Occipital lobe (tissue), 2 donors: Measurements from ENCODE around the gene DPF3. TPM values are rescaled to one million over a fixed set of nuclear protein-coding genes. Genes with fewer than 3 reads are reported as not detected.

Experiments
- DNase-seq: peaks from one replicate; lab custom pipeline; 2025; lab: John Stamatoyannopoulos, UW
- total RNA-seq: library from RNA; depleted of rRNA; stranded (reverse); fragments of >200 nt; gene quantifications from one replicate; pipeline ENCODE4 v1.2.3, GENCODE V29; 2014

Gene DPF3
- total RNA-seq, 1 donor from 2014 or later, result 5.3 TPM

DNA sequence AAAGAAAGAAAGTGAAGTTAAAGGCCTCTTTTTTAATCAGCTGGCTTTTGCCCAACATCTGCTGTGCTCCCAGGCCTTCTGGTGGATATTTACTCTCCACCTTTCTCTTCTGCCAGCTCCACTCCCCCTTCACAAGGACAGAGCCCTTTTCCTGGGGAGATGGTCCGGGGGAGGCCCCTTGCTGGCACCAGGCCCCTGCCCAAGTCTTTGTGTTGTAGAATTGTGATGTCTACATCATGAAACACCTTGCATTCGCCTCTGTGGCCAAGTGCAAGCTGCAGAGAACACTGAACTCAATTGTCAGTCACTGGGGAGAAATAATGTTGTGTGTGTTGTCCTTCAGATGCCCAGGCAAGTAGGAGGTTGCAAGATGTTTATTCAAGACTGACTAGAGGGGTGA, 150.3 kb downstream of the DPF3 start:
- no peak for DNase-seq

DNA sequence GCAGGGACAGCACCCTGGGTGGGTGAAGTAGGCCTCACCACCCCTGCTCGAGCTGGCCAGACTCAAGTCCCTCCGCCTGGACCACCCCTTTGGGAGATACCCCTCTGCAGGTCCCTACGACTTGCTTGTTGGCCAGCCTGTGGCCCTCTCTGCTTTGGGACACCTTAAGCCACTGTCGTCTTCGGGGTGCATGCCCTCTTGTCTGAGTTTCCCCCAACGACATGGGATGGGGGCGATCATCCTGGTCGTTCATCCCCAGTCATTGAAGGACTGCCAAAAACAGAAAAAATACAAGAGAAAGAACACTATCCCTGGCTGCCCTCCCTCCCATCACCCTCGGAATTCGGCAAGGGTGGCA, 151.1 kb downstream of the DPF3 start:
- DNase-seq, result no peak

DNA sequence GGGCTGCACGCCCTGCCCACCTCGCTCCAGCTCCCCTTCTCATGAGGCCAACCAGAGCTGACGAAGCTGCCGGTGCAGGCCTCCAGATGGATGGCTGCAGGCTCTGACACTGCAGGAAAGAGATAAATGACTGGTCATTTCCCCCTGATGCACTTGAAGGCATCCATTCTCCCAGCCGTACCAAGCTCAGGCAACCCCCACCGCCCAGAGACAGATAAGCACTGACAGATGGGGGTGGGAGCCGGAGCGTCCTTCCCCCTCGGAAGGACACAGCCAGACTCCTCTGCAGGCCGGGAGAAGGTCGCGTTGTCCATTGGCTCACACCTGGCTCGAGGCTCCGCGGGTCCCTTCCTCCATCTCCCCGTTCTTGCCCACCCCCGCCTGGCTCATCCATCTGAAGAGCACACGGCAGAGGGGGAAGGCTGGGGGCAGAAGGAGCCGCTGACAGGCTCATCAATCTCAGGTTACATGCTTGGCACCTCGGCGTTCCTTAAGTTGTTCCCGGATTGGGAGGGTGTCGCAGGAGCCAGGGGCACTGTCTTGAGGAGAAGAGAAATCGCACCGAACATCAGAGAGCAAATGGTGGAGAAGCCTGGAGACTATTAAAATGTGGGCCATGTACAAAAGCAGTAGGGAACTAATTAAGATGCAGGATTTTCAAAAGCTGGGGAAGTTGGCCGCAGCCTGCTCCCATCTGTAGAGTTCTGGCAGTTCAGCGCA, 151.6 kb downstream of the DPF3 start:
- DNase-seq, result no peak

DNA sequence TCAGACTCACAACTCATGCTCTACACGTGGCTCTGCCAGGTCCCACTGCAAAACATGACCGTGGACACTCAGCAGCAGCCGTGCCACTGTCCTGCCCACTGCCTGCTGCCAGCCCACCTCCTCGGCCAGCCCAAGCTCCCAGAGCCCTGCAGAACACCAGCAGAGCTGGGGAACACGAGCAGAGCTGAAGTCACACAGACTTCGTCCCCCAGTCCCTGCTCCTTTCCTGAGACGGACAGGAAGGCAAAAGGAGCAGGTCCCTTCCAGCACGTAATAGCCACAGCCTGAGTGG, 152.1 kb downstream of the DPF3 start:
- DNase-seq, result no peak

DNA sequence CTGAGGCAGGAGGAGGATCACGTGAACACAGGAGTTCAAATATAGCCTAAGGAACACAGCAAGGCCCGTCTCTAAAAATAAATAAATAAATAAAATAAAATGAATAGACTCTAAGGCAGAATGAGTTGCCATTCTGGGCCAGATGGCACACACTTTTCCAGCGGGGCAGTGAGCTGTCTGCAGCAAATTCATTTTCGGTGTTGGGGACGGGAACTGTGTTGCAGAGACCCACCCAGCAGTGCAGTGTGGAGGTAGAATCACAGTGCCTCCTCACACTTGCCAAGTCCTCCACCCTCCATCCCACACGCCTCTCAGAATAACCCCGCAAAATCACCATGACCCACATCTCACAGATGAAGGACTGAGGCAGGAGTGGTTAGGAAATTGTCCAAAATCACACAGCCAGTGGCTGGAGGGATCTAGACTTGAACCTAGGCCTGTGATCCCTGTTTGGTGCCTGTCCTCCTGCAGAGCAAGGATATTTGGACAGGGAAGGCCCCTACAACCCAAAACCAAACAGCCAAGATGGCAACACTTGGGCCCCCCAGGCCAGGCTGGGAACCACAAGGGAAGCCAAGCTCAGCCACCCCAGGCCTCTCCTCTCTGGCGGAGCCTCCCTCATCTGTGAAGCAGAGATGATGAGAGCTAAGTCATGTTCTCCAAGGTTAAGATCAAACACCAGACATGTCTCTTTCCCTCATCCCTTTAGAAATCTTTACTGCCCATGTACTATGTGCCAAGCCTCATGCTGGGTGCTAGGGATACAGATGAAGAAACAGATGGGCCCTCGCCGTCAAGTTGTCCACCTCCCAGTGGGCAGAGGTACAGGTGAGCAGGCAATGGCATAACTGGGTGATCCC, 152.7 kb downstream of the DPF3 start:
- DNase-seq, result no peak

DNA sequence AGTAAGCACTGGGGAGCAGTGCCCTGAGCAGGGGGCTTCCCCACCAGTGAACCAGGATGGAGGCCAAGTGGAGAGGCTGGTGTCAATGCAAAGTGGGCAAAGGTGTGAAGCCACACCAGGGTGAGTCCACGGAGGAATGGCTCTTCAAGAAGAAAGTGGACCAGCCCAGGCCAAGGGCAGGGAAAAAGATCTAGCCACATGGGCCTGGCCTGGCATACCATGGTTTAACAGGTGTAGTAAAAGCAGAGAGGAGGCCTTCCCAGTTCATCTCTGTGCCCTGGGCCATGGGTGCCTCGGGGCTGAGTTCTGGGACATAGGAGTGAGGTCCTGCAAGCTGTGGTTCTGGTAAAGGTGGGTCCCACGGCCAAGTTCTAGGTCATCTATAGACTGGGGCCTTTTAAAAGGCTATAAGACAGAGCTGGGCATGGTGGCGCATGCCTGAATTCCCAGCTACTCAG, 153.4 kb downstream of the DPF3 start:
- no peak for DNase-seq

DNA sequence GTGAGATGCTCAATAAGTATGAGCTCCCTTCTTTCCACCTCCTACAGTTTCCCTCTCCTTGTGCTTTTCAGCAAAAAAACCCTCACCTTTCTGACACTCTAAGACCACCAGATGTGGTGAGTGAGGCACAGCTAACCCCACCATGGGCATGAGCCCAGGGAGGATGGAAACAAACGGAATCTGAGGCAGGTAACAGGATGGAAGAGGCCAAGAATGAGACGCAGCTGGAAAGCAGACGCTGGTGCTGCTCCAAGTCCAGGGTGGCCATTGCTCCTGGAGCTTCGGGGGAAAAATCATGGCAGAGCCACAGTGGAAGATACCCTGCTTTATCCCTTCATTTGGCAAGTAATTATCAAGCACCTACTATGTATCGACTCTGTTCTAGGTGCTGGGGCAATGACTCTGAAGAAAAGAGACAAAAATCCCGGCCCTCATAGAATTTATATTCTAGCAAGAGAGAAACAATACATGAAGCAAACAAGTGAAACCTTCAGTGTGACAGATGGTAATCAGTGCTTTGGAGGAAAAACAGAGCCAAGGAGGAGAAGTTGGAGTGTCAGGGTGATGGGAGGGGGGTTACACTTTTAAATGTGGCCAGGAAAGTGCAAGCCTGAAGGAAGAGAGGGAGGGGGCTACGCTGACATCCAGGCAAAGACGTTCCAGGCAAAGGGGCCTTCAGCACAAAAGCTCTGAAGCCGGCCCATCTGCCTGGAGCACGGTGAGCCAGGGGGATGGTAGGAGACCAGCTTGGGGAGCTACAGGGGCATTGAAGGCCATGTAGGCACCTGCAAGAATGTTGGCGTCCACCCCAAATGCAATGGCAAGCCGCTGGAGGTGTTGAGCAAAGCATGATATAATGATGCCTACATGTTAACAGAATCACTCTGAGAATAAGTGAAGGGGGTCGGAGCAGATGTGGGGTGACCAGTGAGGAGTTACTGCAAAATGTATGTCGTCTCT, 154.2 kb downstream of the DPF3 start:
- no peak for DNase-seq

DNA sequence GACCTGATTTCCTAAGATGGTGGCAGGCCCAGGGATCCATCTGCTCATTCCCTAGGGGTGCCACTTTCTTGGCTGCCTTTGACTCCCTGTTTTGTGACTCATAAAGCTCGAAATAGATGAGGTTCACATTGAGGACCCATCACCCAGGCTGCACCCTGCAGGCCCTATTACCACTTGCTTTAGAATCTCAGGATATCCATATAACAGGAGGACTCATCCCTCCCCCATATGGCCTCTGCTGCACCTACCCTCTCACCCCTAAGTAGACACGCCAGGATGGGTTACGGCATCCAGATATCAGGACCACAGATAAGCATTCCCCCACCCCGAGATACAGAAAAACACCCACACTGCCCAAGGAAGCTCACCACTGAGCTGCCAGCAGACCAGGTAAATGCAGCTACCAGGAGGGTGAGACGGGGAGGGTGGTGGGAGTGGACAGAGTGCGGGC, 155.7 kb downstream of the DPF3 start:
- no peak for DNase-seq

DNA sequence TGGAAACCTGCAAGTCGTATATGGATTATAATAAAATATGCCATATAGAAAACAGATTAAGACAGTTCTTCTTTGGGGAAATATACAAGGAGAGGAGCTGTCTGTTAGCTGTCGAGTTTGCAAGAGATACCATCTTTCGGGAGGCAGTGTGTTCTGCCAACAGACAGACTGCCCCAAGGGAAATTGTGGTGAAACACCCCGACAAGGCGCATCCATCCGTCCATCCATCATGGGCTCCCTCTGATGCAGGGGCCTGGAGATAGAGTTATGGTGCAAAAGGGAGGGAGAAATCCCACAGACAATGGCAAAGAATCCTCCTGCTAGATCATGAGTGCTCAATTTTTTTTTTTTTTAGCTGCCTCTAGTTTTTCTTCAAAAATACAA, 156.3 kb downstream of the DPF3 start:
- DNase-seq, result no peak

DNA sequence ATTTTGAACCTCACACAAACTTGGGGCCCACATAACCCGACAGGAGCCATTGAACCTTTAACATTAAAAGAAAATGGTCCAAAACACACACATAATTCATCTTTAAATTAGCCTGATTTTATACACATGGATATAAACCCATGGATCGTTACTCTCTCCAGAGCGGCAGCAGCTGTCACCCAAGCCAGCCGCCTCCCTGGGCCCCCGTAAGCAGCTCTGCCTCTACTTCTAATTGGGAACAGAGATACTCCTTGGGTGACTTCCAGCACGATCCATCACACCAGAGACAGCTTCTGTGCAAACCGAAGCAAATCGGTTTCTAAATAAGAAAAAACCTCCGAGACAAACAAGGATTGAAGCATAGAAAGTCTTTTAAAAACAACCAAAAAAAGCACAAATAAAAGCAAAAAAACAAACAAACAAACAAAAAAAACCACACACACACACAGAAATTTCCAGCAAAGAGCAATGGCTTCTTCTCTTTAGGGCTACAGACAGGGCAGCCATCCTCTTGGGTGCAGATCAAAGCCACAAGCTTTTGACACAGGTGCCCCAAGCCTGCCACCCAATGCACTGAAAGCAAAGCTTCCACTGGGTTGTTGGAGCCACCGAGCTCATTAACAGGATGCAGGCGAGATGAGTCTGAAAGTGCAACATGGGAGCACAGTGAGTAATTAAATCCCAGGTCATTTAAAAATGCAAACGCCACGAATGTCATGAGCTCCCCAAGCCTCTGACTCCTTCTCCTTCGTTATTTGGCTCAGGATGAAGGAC, 156.9 kb downstream of the DPF3 start:
- no peak for DNase-seq

DNA sequence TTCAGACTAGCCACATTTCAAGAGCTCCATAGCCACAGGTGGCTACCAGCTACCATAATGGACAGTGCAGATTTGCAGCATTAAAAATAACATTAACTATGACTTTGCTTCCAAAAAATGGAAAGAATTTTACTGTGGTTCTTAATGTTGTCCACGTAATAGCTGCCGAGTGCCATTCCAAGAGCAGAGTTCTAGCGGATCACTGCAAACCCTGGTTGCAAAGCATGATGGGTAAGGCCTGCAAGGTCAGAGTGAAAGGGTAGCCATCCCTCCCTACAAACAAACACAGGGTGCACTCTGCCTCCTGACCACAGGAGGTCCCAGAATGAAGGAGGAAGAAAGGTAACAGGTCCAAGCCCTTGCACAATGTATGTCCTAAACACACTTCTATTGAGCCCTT, 157.6 kb downstream of the DPF3 start:
- no peak for DNase-seq

DNA sequence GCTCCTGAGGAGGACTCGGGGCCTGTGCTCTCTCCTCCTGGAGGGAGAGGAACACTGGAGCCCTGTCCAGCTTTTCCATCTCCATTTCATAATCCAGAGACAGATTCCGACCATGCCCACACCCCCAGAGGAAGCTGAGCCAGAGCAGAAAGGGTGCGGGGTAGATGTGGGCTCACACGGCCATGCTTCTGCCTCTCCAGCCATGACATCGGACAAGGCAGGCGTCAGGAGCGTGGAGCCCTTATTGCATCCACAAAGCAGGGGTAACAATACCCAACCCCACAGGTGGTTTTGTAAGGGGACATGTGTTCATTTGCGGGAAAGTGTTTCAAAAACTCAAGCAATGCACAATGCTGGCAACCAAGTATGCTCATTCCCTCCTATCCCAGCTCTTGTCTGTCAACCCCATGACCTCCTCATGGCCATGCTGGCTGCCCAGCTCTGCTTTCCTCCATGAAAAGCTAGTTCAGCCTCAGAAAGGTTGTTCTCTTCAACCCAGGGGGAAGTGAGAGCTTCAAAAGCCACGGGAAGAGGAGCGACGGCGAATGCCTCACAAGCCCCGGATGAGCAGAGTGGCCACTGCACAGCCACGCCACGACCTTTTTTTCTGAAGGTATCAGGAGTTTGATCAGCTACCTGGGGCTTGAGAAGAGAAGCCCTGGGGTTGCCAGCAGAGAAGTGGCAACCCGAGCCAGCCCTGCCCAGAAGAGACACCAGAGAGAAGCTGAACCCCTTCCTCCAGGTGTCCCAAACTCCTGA, 161.7 kb downstream of the DPF3 start:
- no peak for DNase-seq

DNA sequence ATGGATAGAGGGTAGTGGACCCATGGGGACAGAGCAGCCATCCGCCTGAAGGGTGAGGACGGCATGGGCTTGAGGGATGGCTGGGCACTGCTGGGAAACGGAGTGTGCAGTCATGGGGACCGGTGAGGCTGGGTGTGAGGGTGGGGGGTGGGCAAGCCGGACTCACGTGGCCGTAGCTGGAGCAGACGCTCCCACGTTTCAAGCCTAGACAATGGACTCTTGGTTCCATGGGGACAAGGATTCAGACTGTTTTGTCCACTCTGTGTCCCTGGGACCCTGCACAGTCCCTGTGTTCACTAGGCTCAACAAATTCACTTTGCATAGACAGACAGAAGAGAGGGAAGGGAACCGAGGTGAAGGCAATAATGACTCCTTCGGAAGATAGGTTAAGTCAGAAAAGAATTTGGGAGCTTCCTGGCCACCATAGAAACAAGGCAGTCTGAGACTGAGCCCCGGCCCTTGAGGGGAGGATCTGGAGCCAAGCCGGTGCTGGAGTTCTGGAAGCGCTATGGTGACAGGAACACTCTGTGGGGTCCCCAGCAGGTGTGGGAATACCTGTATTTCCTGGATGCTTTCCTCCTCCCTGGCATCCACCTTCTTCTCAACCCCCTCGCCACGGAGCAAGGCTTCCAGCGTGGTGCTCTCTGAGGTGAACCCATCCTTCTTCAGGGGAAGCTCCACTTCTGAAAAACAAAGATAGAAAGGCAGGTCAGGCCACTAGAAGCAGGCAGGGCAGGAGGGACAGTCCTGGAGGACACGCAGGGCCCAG, 162.5 kb downstream of the DPF3 start:
- DNase-seq, result no peak

DNA sequence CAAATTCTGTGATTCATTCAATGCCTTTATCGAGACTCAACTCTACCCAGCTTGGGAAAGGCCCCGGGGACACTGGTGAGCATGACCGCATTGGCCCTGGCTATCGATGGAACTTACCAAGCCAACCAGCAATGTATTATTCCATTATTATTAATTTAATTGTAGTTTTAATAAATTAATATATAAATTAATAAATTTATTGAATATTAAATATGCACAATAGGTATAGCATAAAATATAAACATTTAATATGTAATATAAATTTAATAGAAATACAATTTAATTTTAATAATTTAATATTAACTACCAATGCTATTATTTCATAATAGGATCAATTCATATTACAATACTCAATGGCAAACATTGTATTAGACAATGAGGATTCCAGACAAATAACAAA, 163.4 kb downstream of the DPF3 start:
- no peak for DNase-seq

DNA sequence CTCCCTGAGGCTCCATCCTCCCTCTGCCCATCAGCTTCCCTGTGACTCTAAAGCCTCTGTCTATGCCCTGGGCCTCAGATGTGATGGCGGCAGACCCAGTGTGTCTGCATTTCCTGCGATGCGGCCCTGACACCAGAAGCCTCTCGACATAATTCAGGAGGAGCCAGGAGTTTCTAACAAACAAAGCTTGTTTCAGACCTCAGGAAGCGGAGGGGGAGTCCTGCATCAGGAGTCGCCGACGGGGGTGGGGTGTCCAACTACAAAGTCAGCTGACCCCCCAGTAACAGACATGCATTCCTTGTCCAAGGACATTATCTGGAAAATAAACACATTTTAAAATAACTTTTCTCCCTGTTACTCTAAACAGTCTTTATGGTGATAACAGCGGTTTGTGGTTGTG, 167.5 kb downstream of the DPF3 start:
- no peak for DNase-seq

DNA sequence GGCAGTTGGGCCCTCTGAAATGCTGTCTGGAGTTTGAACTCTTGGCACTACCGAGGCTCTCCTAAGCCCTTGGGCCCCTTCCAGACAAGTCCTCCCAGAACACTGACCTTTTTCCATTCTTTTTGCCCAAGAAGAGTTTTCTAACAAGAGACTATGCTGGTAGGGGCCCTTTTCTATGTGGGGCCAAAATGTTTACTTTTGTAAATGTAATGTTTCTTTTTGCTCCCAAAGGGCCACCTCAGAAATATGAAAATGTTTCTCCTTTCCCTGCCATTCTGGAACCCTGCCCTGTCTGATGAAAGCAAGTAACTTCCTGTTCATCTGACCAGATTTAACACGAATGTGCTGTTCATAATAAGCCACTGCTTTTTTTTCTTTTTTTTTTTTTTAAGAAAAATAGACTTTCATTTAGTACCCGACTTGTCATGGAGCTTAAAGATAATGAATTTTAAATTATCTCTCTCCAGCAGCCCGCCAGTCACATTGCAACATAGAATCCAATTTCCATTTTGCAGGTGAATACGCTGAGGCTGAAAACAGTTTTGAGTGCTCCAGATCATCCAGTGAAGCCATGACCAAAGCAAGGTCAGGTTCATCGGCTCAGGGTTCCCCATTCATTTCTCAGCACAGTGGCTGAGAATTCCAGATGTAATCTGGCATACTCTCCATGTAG, 169.9 kb downstream of the DPF3 start:
- DNase-seq, result no peak

DNA sequence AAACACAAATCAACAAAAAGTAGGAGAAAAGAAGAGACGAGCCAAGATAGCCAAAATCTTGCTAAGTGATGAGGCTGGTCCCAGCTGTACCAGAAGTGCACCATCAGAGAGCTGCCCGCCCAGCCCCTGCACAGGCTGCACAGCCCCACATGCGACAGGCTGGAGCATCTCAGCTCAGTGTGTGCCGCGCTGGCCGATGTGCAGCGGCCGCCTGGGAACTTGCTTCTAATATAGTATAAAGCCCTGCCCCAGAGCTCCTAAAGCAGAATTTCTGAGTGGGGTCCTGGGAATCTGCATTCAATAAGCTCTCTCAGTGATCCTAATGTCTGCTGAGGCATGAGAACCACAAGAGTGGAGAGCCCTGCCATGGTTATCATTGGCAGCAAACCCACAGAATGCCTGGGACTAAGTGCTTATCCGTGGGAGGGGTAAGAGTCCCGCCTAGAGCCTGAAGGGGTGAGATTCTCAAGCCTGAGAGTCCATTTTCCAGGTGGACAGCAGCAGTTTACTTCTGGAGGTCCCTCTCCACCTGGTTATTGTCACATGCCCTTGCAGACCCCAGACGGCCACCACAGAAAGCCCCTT, 171.6 kb downstream of the DPF3 start:
- DNase-seq, result no peak

DNA sequence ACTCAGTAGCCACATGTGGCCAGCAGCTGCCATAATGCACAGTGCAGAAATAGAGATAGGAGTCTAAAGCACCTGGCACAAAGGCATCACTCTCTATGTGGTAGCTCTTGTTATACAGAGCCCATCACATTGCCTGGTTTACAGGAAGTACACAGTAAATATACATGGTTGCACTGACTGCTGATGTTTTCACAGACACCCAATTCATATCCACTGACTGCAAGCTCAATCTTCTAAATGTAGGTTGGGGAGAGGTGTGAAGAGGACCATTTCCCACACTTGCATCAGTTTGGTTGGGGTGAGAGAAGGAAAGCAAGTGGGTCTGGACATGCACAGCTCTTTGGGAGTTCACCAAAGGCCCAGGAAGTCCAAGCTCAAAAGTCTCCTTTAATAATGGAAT, 172.8 kb downstream of the DPF3 start:
- no peak for DNase-seq

DNA sequence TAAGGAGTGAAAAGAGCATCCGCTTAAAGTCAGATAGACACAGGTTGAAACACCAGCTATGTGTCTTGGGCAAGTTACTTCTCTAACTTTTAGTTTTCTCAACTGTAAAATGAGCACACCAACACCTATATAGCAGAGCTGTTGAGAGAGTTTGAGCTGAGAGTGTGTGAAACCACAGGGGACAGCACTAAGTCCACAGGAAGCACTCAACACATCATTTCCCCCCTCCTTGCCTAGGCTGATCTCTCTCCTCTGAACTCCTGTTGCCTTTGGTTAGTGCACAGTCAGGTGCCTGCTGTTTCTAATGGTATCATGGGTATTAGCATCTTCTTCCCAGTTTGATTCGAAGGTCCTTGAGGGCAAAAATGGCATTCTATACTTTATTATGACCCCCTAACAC, 176.7 kb downstream of the DPF3 start:
- DNase-seq, result no peak
